ENCODE measurements around the gene MACROD2. TPM values are rescaled to one million over a fixed set of nuclear protein-coding genes. Genes with fewer than 3 reads are reported as not detected.

The MACROD2 gene
- total and polyA plus RNA-seq, 2 experiments from 2014 or later, result 2.8 to 4.3 TPM

DNA sequence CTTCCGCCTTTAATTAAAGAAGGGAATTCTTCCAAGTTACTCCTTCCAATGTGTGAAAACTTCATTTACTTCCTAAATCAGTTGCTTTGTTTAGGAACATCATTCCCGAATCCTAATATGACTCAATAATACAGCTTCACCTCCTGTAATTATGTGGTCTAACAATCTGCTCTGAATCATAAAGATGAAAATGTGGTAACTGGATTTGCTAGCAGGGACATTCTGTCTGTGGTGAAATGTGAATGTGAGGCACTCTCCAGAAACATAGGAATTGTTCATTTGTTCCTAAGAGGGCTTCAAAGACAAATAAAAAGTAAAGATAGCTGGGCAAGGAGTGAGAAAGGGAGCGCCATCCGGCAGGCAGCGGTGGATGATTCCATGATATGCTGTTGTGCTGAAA, 1899.8 kb downstream of the MACROD2 start:
- Histone ChIP-seq H3K9me2 (ENCODE audit: insufficient read depth) (no peaks in the 10 kb centered on the region), H3F3A (replicated peaks; ENCODE audit: low read depth) (no peaks in the 10 kb centered on the region), H3K27ac (ENCODE audit: low read depth) (no peak overlapping the region), H2AFZ (no peak overlapping the region), H3K27me3 (ENCODE audit: insufficient read depth) (no peaks in the 10 kb centered on the region), H3K36me3 (ENCODE audit: insufficient read depth) (no peaks in the 10 kb centered on the region), H3K4me3 (no peak overlapping the region), H3K4me2 (no peak overlapping the region), H3K79me2 (replicated peaks; ENCODE audit: insufficient read depth) (no peaks in the 10 kb centered on the region), H4K20me1 (replicated peaks; ENCODE audit: insufficient read depth) (no peaks in the 10 kb centered on the region), H3K4me1 (ENCODE audit: insufficient read depth) (no peaks in the 10 kb centered on the region; the same call in 1 of the 2 replicates)
- H3K4me1 Mint-ChIP-seq, result peaks cover 10% of the 10 kb centered on the region
- H3K4me3 Mint-ChIP-seq, result no peak overlapping the region
- no peak overlapping the region for H3K27ac Mint-ChIP-seq
- H3K27me3 Mint-ChIP-seq (ENCODE audit: insufficient read depth, low read depth, poor library complexity), result no peaks in the 10 kb centered on the region
- no peaks in the 10 kb centered on the region for H3K9me3 Mint-ChIP-seq
- ATAC-seq (no peak), DNase-seq (ENCODE audit: low spot score) (no peak)
- no peaks in the 10 kb centered on the region for H3K36me3 Mint-ChIP-seq (ENCODE audit: low read depth)
- TF ChIP-seq, protein P1, sequence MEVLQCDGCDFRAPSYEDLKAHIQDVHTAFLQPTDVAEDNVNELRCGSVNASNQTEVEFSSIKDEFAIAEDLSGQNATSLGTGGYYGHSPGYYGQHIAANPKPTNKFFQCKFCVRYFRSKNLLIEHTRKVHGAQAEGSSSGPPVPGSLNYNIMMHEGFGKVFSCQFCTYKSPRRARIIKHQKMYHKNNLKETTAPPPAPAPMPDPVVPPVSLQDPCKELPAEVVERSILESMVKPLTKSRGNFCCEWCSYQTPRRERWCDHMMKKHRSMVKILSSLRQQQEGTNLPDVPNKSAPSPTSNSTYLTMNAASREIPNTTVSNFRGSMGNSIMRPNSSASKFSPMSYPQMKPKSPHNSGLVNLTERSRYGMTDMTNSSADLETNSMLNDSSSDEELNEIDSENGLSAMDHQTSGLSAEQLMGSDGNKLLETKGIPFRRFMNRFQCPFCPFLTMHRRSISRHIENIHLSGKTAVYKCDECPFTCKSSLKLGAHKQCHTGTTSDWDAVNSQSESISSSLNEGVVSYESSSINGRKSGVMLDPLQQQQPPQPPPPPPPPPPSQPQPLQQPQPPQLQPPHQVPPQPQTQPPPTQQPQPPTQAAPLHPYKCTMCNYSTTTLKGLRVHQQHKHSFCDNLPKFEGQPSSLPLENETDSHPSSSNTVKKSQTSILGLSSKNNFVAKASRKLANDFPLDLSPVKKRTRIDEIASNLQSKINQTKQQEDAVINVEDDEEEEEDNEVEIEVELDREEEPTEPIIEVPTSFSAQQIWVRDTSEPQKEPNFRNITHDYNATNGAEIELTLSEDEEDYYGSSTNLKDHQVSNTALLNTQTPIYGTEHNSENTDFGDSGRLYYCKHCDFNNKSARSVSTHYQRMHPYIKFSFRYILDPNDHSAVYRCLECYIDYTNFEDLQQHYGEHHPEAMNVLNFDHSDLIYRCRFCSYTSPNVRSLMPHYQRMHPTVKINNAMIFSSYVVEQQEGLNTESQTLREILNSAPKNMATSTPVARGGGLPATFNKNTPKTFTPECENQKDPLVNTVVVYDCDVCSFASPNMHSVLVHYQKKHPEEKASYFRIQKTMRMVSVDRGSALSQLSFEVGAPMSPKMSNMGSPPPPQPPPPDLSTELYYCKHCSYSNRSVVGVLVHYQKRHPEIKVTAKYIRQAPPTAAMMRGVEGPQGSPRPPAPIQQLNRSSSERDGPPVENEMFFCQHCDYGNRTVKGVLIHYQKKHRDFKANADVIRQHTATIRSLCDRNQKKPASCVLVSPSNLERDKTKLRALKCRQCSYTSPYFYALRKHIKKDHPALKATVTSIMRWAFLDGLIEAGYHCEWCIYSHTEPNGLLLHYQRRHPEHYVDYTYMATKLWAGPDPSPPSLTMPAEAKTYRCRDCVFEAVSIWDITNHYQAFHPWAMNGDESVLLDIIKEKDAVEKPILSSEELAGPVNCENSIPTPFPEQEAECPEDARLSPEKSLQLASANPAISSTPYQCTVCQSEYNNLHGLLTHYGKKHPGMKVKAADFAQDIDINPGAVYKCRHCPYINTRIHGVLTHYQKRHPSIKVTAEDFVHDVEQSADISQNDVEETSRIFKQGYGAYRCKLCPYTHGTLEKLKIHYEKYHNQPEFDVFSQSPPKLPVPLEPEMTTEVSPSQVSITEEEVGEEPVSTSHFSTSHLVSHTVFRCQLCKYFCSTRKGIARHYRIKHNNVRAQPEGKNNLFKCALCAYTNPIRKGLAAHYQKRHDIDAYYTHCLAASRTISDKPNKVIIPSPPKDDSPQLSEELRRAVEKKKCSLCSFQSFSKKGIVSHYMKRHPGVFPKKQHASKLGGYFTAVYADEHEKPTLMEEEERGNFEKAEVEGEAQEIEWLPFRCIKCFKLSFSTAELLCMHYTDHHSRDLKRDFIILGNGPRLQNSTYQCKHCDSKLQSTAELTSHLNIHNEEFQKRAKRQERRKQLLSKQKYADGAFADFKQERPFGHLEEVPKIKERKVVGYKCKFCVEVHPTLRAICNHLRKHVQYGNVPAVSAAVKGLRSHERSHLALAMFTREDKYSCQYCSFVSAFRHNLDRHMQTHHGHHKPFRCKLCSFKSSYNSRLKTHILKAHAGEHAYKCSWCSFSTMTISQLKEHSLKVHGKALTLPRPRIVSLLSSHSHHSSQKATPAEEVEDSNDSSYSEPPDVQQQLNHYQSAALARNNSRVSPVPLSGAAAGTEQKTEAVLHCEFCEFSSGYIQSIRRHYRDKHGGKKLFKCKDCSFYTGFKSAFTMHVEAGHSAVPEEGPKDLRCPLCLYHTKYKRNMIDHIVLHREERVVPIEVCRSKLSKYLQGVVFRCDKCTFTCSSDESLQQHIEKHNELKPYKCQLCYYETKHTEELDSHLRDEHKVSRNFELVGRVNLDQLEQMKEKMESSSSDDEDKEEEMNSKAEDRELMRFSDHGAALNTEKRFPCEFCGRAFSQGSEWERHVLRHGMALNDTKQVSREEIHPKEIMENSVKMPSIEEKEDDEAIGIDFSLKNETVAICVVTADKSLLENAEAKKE (CRISPR knock-in tag; IDR thresholded peaks at IDR 0.05), result no peak
- TF ChIP-seq ZNF331 (CRISPR knock-in tag; IDR thresholded peaks at IDR 0.05; ENCODE audit: low read depth), result no peak
- TF ChIP-seq POLR2AphosphoS5 (IDR thresholded peaks at IDR 0.05; ENCODE audit: low read depth), result no peak
- TF ChIP-seq EZH2 (IDR thresholded peaks at IDR 0.05; ENCODE audit: low read depth, unreplicated experiment), result no peak
- TF ChIP-seq NANOG (IDR thresholded peaks at IDR 0.05; ENCODE audit: borderline replicate concordance), result no peak
- TF ChIP-seq ZNF114 (CRISPR knock-in tag; IDR thresholded peaks at IDR 0.05), result no peak
- TF ChIP-seq JUNB (IDR thresholded peaks at IDR 0.05; ENCODE audit: unreplicated experiment), result no peak
- TF ChIP-seq, protein P2, sequence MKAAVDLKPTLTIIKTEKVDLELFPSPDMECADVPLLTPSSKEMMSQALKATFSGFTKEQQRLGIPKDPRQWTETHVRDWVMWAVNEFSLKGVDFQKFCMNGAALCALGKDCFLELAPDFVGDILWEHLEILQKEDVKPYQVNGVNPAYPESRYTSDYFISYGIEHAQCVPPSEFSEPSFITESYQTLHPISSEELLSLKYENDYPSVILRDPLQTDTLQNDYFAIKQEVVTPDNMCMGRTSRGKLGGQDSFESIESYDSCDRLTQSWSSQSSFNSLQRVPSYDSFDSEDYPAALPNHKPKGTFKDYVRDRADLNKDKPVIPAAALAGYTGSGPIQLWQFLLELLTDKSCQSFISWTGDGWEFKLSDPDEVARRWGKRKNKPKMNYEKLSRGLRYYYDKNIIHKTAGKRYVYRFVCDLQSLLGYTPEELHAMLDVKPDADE (IDR thresholded peaks at IDR 0.05), result no peak
- no peak for TF ChIP-seq EZH2phosphoT487 (IDR thresholded peaks at IDR 0.05; ENCODE audit: unreplicated experiment)
- TF ChIP-seq, protein P3, sequence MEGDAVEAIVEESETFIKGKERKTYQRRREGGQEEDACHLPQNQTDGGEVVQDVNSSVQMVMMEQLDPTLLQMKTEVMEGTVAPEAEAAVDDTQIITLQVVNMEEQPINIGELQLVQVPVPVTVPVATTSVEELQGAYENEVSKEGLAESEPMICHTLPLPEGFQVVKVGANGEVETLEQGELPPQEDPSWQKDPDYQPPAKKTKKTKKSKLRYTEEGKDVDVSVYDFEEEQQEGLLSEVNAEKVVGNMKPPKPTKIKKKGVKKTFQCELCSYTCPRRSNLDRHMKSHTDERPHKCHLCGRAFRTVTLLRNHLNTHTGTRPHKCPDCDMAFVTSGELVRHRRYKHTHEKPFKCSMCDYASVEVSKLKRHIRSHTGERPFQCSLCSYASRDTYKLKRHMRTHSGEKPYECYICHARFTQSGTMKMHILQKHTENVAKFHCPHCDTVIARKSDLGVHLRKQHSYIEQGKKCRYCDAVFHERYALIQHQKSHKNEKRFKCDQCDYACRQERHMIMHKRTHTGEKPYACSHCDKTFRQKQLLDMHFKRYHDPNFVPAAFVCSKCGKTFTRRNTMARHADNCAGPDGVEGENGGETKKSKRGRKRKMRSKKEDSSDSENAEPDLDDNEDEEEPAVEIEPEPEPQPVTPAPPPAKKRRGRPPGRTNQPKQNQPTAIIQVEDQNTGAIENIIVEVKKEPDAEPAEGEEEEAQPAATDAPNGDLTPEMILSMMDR (conservative IDR thresholded peaks at IDR 0.05; ENCODE audit: low read depth in 2 of 2), result no peak
- no peak for TF ChIP-seq CREB1 (CRISPR knock-in tag; IDR thresholded peaks at IDR 0.05; ENCODE audit: low read depth)
- TF ChIP-seq, protein P4, sequence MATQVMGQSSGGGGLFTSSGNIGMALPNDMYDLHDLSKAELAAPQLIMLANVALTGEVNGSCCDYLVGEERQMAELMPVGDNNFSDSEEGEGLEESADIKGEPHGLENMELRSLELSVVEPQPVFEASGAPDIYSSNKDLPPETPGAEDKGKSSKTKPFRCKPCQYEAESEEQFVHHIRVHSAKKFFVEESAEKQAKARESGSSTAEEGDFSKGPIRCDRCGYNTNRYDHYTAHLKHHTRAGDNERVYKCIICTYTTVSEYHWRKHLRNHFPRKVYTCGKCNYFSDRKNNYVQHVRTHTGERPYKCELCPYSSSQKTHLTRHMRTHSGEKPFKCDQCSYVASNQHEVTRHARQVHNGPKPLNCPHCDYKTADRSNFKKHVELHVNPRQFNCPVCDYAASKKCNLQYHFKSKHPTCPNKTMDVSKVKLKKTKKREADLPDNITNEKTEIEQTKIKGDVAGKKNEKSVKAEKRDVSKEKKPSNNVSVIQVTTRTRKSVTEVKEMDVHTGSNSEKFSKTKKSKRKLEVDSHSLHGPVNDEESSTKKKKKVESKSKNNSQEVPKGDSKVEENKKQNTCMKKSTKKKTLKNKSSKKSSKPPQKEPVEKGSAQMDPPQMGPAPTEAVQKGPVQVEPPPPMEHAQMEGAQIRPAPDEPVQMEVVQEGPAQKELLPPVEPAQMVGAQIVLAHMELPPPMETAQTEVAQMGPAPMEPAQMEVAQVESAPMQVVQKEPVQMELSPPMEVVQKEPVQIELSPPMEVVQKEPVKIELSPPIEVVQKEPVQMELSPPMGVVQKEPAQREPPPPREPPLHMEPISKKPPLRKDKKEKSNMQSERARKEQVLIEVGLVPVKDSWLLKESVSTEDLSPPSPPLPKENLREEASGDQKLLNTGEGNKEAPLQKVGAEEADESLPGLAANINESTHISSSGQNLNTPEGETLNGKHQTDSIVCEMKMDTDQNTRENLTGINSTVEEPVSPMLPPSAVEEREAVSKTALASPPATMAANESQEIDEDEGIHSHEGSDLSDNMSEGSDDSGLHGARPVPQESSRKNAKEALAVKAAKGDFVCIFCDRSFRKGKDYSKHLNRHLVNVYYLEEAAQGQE (IDR thresholded peaks at IDR 0.05; ENCODE audit: unreplicated experiment), result no peak
- TF ChIP-seq STAT1 (IDR thresholded peaks at IDR 0.05; ENCODE audit: unreplicated experiment), result no peak

Measured in GM23338 (cell line).